Measurements from ENCODE around the gene MMP28.

GRCh38 chr17:35811759-35812158, 16.3 kb upstream of the MMP28 start:
- TF ChIP-seq CTCF (IDR thresholded peaks at IDR 0.05; ENCODE audit: insufficient read depth, low read length, poor library complexity, severe bottlenecking), result no peak
- TF ChIP-seq EZH2phosphoT487 (conservative IDR thresholded peaks at IDR 0.05; ENCODE audit: low read length), result no peak
